Smooth muscle cell (in vitro differentiated cells): ENCODE data around the gene LMO2. TPM values are rescaled to one million over a fixed set of nuclear protein-coding genes. Genes with fewer than 3 reads are reported as not detected.
A peak's percentile ranks its signal among the peaks of the same experiment; 100 is the strongest.

ENCODE experiments used
- DNase-seq: peaks from one replicate; lab custom pipeline; 2025; ENCODE audit not compliant: unreplicated experiment; lab: John Stamatoyannopoulos, UW
- H2AFZ ChIP-seq: fragments of 200-600 bp; sonication (generic); 2 replicates; pipeline ENCODE4 v1.6.0; 2016; ENCODE audit warnings: antibody characterized with exemption, low read depth, mild to moderate bottlenecking
- H3F3A ChIP-seq: fragments of 200-600 bp; sonication (generic); 2 replicates; pipeline ENCODE4 v1.6.0; 2017; ENCODE audit warnings: antibody characterized with exemption, low read depth
- H3K27ac ChIP-seq: fragments of 200-600 bp; sonication (generic); 2 replicates; pipeline ENCODE4 v1.5.1; 2016; ENCODE audit warnings: low read depth, mild to moderate bottlenecking
- H3K27me3 ChIP-seq: fragments of 200-600 bp; sonication (generic); 2 replicates; pipeline ENCODE4 v1.6.1; 2016; ENCODE audit warnings: low read depth, mild to moderate bottlenecking
- H3K36me3 ChIP-seq: fragments of 200-600 bp; sonication (generic); 2 replicates; pipeline ENCODE4 v1.5.1; 2016; ENCODE audit warnings: low read depth
- H3K4me1 ChIP-seq: fragments of 200-600 bp; sonication (generic); 2 replicates; pipeline ENCODE4 v1.5.1; 2016; ENCODE audit warnings: low read depth
- H3K4me2 ChIP-seq: fragments of 200-600 bp; sonication (generic); 2 replicates; pipeline ENCODE4 v1.6.0; 2016; ENCODE audit warnings: mild to moderate bottlenecking
- H3K4me3 ChIP-seq: fragments of 200-600 bp; sonication (generic); 2 replicates; pipeline ENCODE4 v1.5.1; 2016; ENCODE audit warnings: mild to moderate bottlenecking
- H3K79me2 ChIP-seq: fragments of 200-600 bp; sonication (generic); 2 replicates; pipeline ENCODE4 v1.6.0; 2016; ENCODE audit warnings: low read depth, mild to moderate bottlenecking
- H3K9ac ChIP-seq: fragments of 200-600 bp; sonication (generic); 2 replicates; pipeline ENCODE4 v1.6.0; 2016; ENCODE audit warnings: low read depth
- H3K9me3 ChIP-seq: fragments of 200-600 bp; sonication (generic); replicated peaks from 2 replicates; pipeline ENCODE4 v1.5.1; 2016; ENCODE audit warnings: low read depth
- H4K20me1 ChIP-seq: fragments of 200-600 bp; sonication (generic); 2 replicates; pipeline ENCODE4 v1.6.0; 2016; ENCODE audit warnings: low read depth
- WGBS: methylation state at CpG from one replicate; pipeline ENCODE4 v1.1.7; 2016; ENCODE audit warnings: low lambda C conversion rate; 5-methylcytosine and 5-hydroxymethylcytosine counted together
- polyA plus RNA-seq: library from polyadenylated mRNA; unstranded; fragments of >200 nt; fragmentation: Nextera tagmentation; extraction: Ambion mirVana; gene quantifications from 2 replicates; pipeline ENCODE4 v1.2.1, GENCODE V29; 2016
- total RNA-seq: library from RNA; depleted of rRNA; stranded (reverse); fragments of >200 nt; gene quantifications from 2 replicates; pipeline ENCODE4 v1.2.3, GENCODE V29; 2014
- TF ChIP-seq, protein P1 (sequence below): fragments of 200-600 bp; sonication (generic); IDR thresholded peaks from 2 replicates; pipeline ENCODE4 v1.5.1; 2017; ENCODE audit warnings: borderline replicate concordance, mild to moderate bottlenecking, antibody characterized with exemption; ENCODE audit not compliant: insufficient read depth, poor library complexity, severe bottlenecking

The LMO2 gene
- total and polyA plus RNA-seq, 2 experiments from 2014 or later: 2.7 to 3.8 TPM

- WGBS: 26% methylated on average over 5 of the region's 5 CpGs
- Histone ChIP-seq H3K9me3 (no peaks in the 10 kb centered on the region), H3K4me2 (peak overlapping the region; percentile 64)
Observed at GRCh38 chr11:33835143-33835878, 56.6 kb downstream of the LMO2 start.

DNA sequence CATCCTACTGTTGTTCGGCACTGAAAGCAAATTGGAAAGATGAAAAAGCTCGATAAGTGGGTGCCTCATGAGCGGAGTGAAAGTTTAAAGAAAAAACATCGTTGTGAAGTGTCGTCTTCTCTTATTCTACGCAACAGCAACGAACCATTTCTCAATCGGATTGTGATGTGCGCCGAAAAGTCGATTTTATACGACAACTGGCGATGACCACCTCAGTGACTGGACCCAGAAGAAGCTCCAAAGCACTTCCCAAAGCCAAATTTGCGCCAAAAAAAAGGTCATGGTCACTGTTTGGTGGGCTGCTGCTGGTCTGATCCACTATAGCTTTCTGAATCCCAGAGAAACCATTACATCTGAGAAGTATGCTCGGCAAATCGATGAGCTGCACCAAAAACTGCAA lies 59.2 kb downstream of the LMO2 start:
- Histone ChIP-seq H4K20me1 (no peaks in the 10 kb centered on the region), H2AFZ (no peak overlapping the region), H3K27ac (no peak overlapping the region), H3K4me1 (no peaks in the 10 kb centered on the region), H3K36me3 (no peaks in the 10 kb centered on the region), H3K4me2 (no peak overlapping the region), H3K4me3 (no peak overlapping the region), H3K79me2 (no peaks in the 10 kb centered on the region), H3K9ac (no peak overlapping the region), H3F3A (peaks cover 13% of the 10 kb centered on the region), H3K27me3 (peaks cover 18% of the 10 kb centered on the region), H3K9me3 (no peaks in the 10 kb centered on the region)
- DNase-seq: no peak
- WGBS: 90% methylated on average over 16 of the region's 16 CpGs
- TF ChIP-seq, protein P1, sequence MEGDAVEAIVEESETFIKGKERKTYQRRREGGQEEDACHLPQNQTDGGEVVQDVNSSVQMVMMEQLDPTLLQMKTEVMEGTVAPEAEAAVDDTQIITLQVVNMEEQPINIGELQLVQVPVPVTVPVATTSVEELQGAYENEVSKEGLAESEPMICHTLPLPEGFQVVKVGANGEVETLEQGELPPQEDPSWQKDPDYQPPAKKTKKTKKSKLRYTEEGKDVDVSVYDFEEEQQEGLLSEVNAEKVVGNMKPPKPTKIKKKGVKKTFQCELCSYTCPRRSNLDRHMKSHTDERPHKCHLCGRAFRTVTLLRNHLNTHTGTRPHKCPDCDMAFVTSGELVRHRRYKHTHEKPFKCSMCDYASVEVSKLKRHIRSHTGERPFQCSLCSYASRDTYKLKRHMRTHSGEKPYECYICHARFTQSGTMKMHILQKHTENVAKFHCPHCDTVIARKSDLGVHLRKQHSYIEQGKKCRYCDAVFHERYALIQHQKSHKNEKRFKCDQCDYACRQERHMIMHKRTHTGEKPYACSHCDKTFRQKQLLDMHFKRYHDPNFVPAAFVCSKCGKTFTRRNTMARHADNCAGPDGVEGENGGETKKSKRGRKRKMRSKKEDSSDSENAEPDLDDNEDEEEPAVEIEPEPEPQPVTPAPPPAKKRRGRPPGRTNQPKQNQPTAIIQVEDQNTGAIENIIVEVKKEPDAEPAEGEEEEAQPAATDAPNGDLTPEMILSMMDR: no peak

More at GRCh38 chr11:33835143-33835878, 56.6 kb downstream of the LMO2 start:
- Histone ChIP-seq H3F3A (peaks cover 13% of the 10 kb centered on the region), H3K27ac (peak overlapping the region; percentile 32), H3K27me3 (peaks cover 15% of the 10 kb centered on the region), H3K4me3 (no peak overlapping the region), H4K20me1 (no peaks in the 10 kb centered on the region), H2AFZ (no peak overlapping the region), H3K9ac (no peak overlapping the region), H3K4me1 (no peaks in the 10 kb centered on the region), H3K36me3 (no peaks in the 10 kb centered on the region), H3K79me2 (no peaks in the 10 kb centered on the region)
- DNase-seq: no peak
- TF ChIP-seq, protein P1: peak; percentile 56

DNA sequence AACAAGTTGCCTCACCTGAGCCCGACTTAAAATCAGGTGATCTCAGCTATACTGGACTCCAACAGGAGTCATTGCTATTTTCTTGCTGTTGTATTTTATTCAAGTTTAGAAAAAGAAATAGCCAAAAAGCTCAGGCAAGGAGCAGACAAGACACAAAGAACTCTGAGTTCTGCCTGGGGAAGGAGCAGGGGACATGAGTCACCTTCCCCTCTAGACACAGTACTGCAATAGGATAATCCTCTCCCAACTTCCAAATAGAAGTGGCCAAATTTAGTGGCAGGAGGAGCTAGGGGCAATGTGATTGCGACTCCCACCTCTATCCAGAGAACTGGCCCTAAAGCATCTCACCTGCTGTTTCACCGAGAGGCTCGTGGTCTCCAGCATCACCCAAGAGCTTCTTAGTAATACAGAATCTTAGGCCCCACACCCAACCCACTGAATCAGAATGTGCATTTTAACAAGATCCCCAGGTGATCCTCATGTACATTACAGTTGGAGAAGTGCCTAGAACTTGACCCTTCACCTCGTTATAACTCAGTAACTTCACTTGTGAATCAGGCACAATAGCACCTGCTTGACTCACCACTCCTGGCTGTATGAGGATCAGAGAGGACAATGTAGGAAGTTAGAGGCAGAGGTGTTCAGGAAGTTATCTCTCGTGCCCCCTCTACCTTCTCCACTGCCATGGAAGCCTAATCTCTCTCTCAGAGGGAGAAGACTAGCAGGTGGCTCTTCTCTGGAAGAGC lies 60.8 kb downstream of the LMO2 start:
- no peak for DNase-seq
- H3K9ac ChIP-seq: no peak overlapping the region
- H3F3A ChIP-seq: peaks cover 12% of the 10 kb centered on the region
- H3K9me3 ChIP-seq: no peaks in the 10 kb centered on the region
- no peak overlapping the region for H3K4me3 ChIP-seq
- no peaks in the 10 kb centered on the region for H4K20me1 ChIP-seq
- H3K4me1 ChIP-seq: no peaks in the 10 kb centered on the region
- H3K27ac ChIP-seq: no peak overlapping the region
- no peaks in the 10 kb centered on the region for H3K36me3 ChIP-seq
- peaks cover 34% of the 10 kb centered on the region for H3K27me3 ChIP-seq
- 73% methylated on average over 6 of the region's 6 CpGs for WGBS
- no peak overlapping the region for H3K4me2 ChIP-seq
- H3K79me2 ChIP-seq: no peaks in the 10 kb centered on the region
- TF ChIP-seq, protein P1: no peak
- no peak overlapping the region for H2AFZ ChIP-seq
